Heart left ventricle (tissue), 13 donors: ENCODE measurements around the gene DIP2C.

Experiments
- POLR2A ChIP-seq, 2 donors: fragments of 450-650 bp; IDR thresholded peaks; one replicate each; pipeline ENCODE4 v1.6.1; 2017; ENCODE audit warnings: antibody characterized with exemption in 2 of 2, mild to moderate bottlenecking in 2 of 2, moderate library complexity in 2 of 2
- TF ChIP-seq, protein P1 (sequence below), 12 donors: fragments of 200-600 bp; sonication (generic) in 4 of 12; IDR thresholded peaks; one replicate each; pipeline versions ENCODE4 v1.5.0 to v1.8.0; 2018 to 2022; ENCODE audit warnings: antibody characterized with exemption in 12 of 12, mild to moderate bottlenecking in 5 of 12
- donor health status: ischemic (EF 13 %, LVEDD 7.1; RV severe dilation, severe dysfunction).
- donor health status: DM: no; HTN: yes; CAD: no.
- donor health status: DM: no; HTN: no; CAD: no.
- donor health status: ischemic (EF 25% LVEDD 6.9; RV normal size, moderate dysfunction).
- donor health status: ischemic (EF 25% LVEDD 5.7; RV mildly dilated, moderate dysfunction).
- donor health status: ischemic (EF 35%, LVEDD 5.7; RV mildly dilated, moderate dysfunction).
- donor health status: nonischemic (EF 11% LVEDD 7.7; RV severe dilation, severe dysfunction).
- donor health status: DM: yes; HTN: yes; CAD: no.
- donor health status: PGD.
- donor health status: ischemic (EF 29% LVEDD 5.4; RV normal size, mild dysfunction).
- donor health status: nonischemic (EF 23%, LVEDD 6.1; RV moderate dilation, normal function).

DNA sequence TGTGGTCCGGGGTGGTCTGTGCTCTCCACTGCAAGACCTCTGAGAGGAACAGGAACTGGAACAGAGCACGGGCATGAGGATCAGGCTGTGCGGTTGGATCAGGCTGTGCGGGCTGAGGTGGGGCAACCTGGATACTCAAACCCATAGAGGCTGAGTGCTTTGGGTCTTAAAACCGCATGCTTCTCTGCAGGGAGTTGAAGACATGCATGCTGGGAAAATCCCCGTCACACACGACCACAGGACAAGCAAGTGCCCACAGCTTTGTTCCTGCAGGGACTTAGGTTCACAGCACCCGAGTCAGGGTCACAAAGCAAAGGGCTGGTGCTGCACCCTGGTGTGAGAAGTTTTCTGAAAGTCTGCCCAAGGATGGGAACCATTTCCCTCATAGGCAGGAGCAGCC lies 333.0 kb downstream of the DIP2C start:
- TF ChIP-seq, protein P1, sequence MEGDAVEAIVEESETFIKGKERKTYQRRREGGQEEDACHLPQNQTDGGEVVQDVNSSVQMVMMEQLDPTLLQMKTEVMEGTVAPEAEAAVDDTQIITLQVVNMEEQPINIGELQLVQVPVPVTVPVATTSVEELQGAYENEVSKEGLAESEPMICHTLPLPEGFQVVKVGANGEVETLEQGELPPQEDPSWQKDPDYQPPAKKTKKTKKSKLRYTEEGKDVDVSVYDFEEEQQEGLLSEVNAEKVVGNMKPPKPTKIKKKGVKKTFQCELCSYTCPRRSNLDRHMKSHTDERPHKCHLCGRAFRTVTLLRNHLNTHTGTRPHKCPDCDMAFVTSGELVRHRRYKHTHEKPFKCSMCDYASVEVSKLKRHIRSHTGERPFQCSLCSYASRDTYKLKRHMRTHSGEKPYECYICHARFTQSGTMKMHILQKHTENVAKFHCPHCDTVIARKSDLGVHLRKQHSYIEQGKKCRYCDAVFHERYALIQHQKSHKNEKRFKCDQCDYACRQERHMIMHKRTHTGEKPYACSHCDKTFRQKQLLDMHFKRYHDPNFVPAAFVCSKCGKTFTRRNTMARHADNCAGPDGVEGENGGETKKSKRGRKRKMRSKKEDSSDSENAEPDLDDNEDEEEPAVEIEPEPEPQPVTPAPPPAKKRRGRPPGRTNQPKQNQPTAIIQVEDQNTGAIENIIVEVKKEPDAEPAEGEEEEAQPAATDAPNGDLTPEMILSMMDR (IDR thresholded peaks at IDR 0.05): no peak
- TF ChIP-seq POLR2A (IDR thresholded peaks at IDR 0.05): no peak
